ENCODE measurements around the gene SMURF2. TPM values are rescaled to one million over a fixed set of nuclear protein-coding genes. Genes with fewer than 3 reads are reported as not detected.

Gene SMURF2
- total and polyA plus RNA-seq, 11 donors, result 3.6 to 17.5 (median 12.2) TPM

GRCh38 chr17:64639516-64639915 is 22.6 kb downstream of the SMURF2 start:
- no peak for TF ChIP-seq POLR2A (IDR thresholded peaks at IDR 0.05)
- TF ChIP-seq, protein P1, sequence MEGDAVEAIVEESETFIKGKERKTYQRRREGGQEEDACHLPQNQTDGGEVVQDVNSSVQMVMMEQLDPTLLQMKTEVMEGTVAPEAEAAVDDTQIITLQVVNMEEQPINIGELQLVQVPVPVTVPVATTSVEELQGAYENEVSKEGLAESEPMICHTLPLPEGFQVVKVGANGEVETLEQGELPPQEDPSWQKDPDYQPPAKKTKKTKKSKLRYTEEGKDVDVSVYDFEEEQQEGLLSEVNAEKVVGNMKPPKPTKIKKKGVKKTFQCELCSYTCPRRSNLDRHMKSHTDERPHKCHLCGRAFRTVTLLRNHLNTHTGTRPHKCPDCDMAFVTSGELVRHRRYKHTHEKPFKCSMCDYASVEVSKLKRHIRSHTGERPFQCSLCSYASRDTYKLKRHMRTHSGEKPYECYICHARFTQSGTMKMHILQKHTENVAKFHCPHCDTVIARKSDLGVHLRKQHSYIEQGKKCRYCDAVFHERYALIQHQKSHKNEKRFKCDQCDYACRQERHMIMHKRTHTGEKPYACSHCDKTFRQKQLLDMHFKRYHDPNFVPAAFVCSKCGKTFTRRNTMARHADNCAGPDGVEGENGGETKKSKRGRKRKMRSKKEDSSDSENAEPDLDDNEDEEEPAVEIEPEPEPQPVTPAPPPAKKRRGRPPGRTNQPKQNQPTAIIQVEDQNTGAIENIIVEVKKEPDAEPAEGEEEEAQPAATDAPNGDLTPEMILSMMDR (IDR thresholded peaks at IDR 0.05), result no peak
- no peak for DNase-seq
- no peaks in the 10 kb centered on the region for H3K27me3 ChIP-seq
- no peaks in the 10 kb centered on the region for H3K9me3 ChIP-seq
- 94 to 98% (median 96%) methylated on average over 4 of the region's 4 CpGs for WGBS, 4 donors
- intact Hi-C loops (cut with DNase I), result loop anchor here in 1 of 10 donors (10.0 kb wide), 1 partner anchor 215 kb away; no protein-coding TSS in a partner anchor
- peaks cover 0 to 21% (median 7%) of the 10 kb centered on the region in 9 donors for H3K36me3 ChIP-seq
- H3K4me1 ChIP-seq, result peaks cover 0 to 36% (median 9%) of the 10 kb centered on the region in 12 donors
- H3K27ac ChIP-seq, result no peak overlapping the region
- no peak for ATAC-seq
- H3K4me3 ChIP-seq, result no peak overlapping the region

- no peak for ATAC-seq
These were observed 23.4 kb downstream of the SMURF2 start for GRCh38 chr17:64638552-64639203.

GRCh38 chr17:64635647-64636305 is 26.3 kb downstream of the SMURF2 start:
- Histone ChIP-seq H3K27ac (peak overlapping the region in 1 of 12 donors; percentile 12), H3K4me1 (peaks cover 0 to 49% (median 6%) of the 10 kb centered on the region in 12 donors), H3K36me3 (peaks cover 0 to 13% (median 7%) of the 10 kb centered on the region in 9 donors), H3K27me3 (no peaks in the 10 kb centered on the region), H3K9me3 (no peaks in the 10 kb centered on the region), H3K4me3 (no peak overlapping the region)
- no peak for TF ChIP-seq POLR2A (IDR thresholded peaks at IDR 0.05)
- TF ChIP-seq, protein P1 (IDR thresholded peaks at IDR 0.05), result no peak
- ATAC-seq, result no peak
- DNase-seq, result no peak
- WGBS, 4 donors, result 56 to 82% (median 73%) methylated on average over 1 of the region's 1 CpG
- intact Hi-C loops (cut with DNase I), result loop anchor here in 1 of 10 donors (10.0 kb wide), 1 partner anchor 211 kb away; no protein-coding TSS in a partner anchor

More at GRCh38 chr17:64638552-64639203, 23.4 kb downstream of the SMURF2 start:
- H3K4me1 ChIP-seq, result peaks cover 0 to 40% (median 9%) of the 10 kb centered on the region in 12 donors
- WGBS, 4 donors, result 79 to 85% (median 82%) methylated on average over 2 of the region's 2 CpGs
- TF ChIP-seq, protein P1 (IDR thresholded peaks at IDR 0.05), result no peak
- TF ChIP-seq POLR2A (IDR thresholded peaks at IDR 0.05), result no peak
- H3K4me3 ChIP-seq, result no peak overlapping the region
- intact Hi-C loops (cut with DNase I), result loop anchor here in 1 of 10 donors (10.0 kb wide), 1 partner anchor 214 kb away; no protein-coding TSS in a partner anchor
- no peaks in the 10 kb centered on the region for H3K27me3 ChIP-seq
- no peak overlapping the region for H3K27ac ChIP-seq
- no peaks in the 10 kb centered on the region for H3K9me3 ChIP-seq
- H3K36me3 ChIP-seq, result peaks cover 0 to 19% (median 7%) of the 10 kb centered on the region in 9 donors
- no peak for DNase-seq

GRCh38 chr17:64634218-64634617 is 27.9 kb downstream of the SMURF2 start:
- intact Hi-C loops (cut with DNase I), result loop anchor here in 1 of 10 donors (10.0 kb wide), 1 partner anchor 209 kb away; no protein-coding TSS in a partner anchor
- H3K4me1 ChIP-seq, result peaks cover 0 to 48% (median 9%) of the 10 kb centered on the region in 12 donors

More at GRCh38 chr17:64634218-64634617, 27.9 kb downstream of the SMURF2 start:
- Histone ChIP-seq H3K27ac (no peak overlapping the region), H3K36me3 (peaks cover 0 to 11% (median 7%) of the 10 kb centered on the region in 9 donors), H3K27me3 (no peaks in the 10 kb centered on the region), H3K4me3 (no peak overlapping the region), H3K9me3 (no peaks in the 10 kb centered on the region)
- no peak for ATAC-seq
- DNase-seq, result no peak
- TF ChIP-seq, protein P1 (IDR thresholded peaks at IDR 0.05), result no peak
- no peak for TF ChIP-seq POLR2A (IDR thresholded peaks at IDR 0.05)
- WGBS, 4 donors, result 97 to 98% (median 98%) methylated on average over 1 of the region's 1 CpG

Measured in heart left ventricle (tissue), 16 donors.